ENCODE measurements around the gene KCNC1. TPM values are rescaled to one million over a fixed set of nuclear protein-coding genes. Genes with fewer than 3 reads are reported as not detected.

Gene KCNC1
- total RNA-seq, 1 experiment from 2014 or later, result 0.04 TPM

- Histone ChIP-seq H2BK20ac (ENCODE audit: low read depth, low read length, poor library complexity, severe bottlenecking) (no peak overlapping the region), H3K79me2 (ENCODE audit: insufficient read depth, low read length) (no peaks in the 10 kb centered on the region), H2BK5ac (ENCODE audit: insufficient read length, low read length) (no peak overlapping the region), H3K56ac (ENCODE audit: insufficient read length, low read depth, low read length) (no peak overlapping the region), H3K18ac (ENCODE audit: insufficient read length, low read depth, low read length) (no peak overlapping the region), H3K23ac (ENCODE audit: insufficient read length, low read depth, low read length) (no peak overlapping the region), H3K27ac (ENCODE audit: insufficient read length, low read depth, low read length) (no peak overlapping the region), H3K9ac (ENCODE audit: extremely low read depth, insufficient read length, low read length) (no peak overlapping the region), H4K8ac (replicated peaks; ENCODE audit: insufficient read length, low read depth, low read length) (no peak overlapping the region), H2BK120ac (ENCODE audit: low read depth, low read length, poor library complexity, severe bottlenecking) (no peak overlapping the region), H3K23me2 (ENCODE audit: insufficient read length, low read depth, low read length, poor library complexity, severe bottlenecking) (peaks cover 2% of the 10 kb centered on the region), H3K79me1 (ENCODE audit: insufficient read depth, low read depth, low read length, poor library complexity, severe bottlenecking) (no peaks in the 10 kb centered on the region), H4K91ac (ENCODE audit: insufficient read length, low read depth, low read length) (no peak overlapping the region), H4K20me1 (ENCODE audit: control insufficient read depth, insufficient read depth, insufficient read length) (no peaks in the 10 kb centered on the region), H2AFZ (ENCODE audit: low read length) (no peak overlapping the region), H3K9me3 (ENCODE audit: control insufficient read depth, low read depth, low read length) (no peaks in the 10 kb centered on the region), H2BK15ac (ENCODE audit: low read depth, low read length) (no peak overlapping the region), H4K5ac (ENCODE audit: insufficient read length, low read depth, low read length) (no peak overlapping the region), H2BK12ac (ENCODE audit: insufficient read length, low read depth, low read length) (no peak overlapping the region), H3K4ac (ENCODE audit: low read depth, low read length) (no peak overlapping the region), H3K4me2 (ENCODE audit: insufficient read depth, insufficient read length, low read length) (no peak overlapping the region), H2AK5ac (ENCODE audit: insufficient read length, low read length) (no peak overlapping the region), H3K14ac (ENCODE audit: insufficient read depth, low read length) (no peak overlapping the region), H3T11ph (ENCODE audit: low read length) (no peak overlapping the region), H3K27me3 (ENCODE audit: insufficient read depth, low read length) (peaks cover 9% of the 10 kb centered on the region; the same call in 1 of the 2 replicates), H3K4me1 (ENCODE audit: insufficient read depth, low read length) (no peaks in the 10 kb centered on the region)
- DNase-seq, result no peak
- Mint-ChIP-seq H3K9me3 (no peaks in the 10 kb centered on the region), H3K36me3 (ENCODE audit: insufficient read depth in 1 of 3, low read depth in 3 of 3) (no peaks in the 10 kb centered on the region), H3K27me3 (ENCODE audit: low read depth) (peaks cover 68% of the 10 kb centered on the region), H3K4me3 (peak overlapping the region in 1 of 2 experiments; percentile 20; a peak in 1 of 5 replicates), H3K27ac (no peak overlapping the region), H3K4me1 (peaks cover 2 to 10% of the 10 kb centered on the region in 2 experiments; a peak in 2 of 4 replicates)
- TF ChIP-seq CTCF (conservative IDR thresholded peaks at IDR 0.05), result no peak
- WGBS (ENCODE audit: extremely low coverage, insufficient read length, low lambda C conversion rate), result no CpG with 5 or more reads among the region's 2 CpGs
Observed at GRCh38 chr11:17730137-17730536, 4.4 kb upstream of the KCNC1 start.
